Heart right ventricle (tissue), 16 donors: ENCODE data around the gene TWF1. TPM values are rescaled to one million over a fixed set of nuclear protein-coding genes. Genes with fewer than 3 reads are reported as not detected.

ENCODE experiments used
- ATAC-seq, 8 donors: fragments of 200-7000 bp; cut with Tn5 transposase; one replicate each; pipeline ENCODE4 v1.9.1; 2020; ENCODE audit warnings: mild to moderate bottlenecking in 8 of 8, moderate library complexity in 8 of 8, moderate number of reproducible peaks in 1 of 8
- DNase-seq, 2 donors: peaks; one replicate each; pipeline ENCODE4 v3.0.0-alpha.2; 2020
- H3K27ac ChIP-seq, 10 donors: fragments of 200-600 bp; sonication (generic) in 2 of 10; one replicate each; pipeline versions ENCODE4 v1.5.0 to v1.8.0; 2020 to 2022; ENCODE audit warnings: mild to moderate bottlenecking in 3 of 10
- H3K27me3 ChIP-seq, 7 donors: fragments of 200-600 bp; one replicate each; pipeline ENCODE4 v1.8.0; 2021 to 2022; ENCODE audit warnings: mild to moderate bottlenecking in 2 of 7
- H3K36me3 ChIP-seq, 9 donors: fragments of 200-600 bp; sonication (generic) in 1 of 9; one replicate each; pipeline versions ENCODE4 v1.5.0 to v1.8.0; 2020 to 2022; ENCODE audit warnings: mild to moderate bottlenecking in 2 of 9
- H3K4me1 ChIP-seq, 9 donors: fragments of 200-600 bp; sonication (generic) in 1 of 9; one replicate each; pipeline versions ENCODE4 v1.5.0 to v1.8.0; 2020 to 2022; ENCODE audit warnings: mild to moderate bottlenecking in 4 of 9
- H3K4me3 ChIP-seq, 10 donors: fragments of 200-600 bp; sonication (generic) in 2 of 10; one replicate each; pipeline versions ENCODE4 v1.5.0 to v1.8.0; 2020 to 2022; ENCODE audit warnings: mild to moderate bottlenecking in 7 of 10, moderate library complexity in 2 of 10
- H3K9me3 ChIP-seq, 11 donors: fragments of 200-600 bp in 10 of 11; sonication (generic) in 2 of 11; one replicate each; pipeline versions ENCODE4 v1.5.0 to v1.8.0; 2013 to 2022; ENCODE audit warnings: mild to moderate bottlenecking in 2 of 11, control low read depth in 1 of 11, moderate library complexity in 1 of 11
- CTCF ChIP-seq, 9 donors: fragments of 200-600 bp; sonication (generic) in 2 of 9; IDR thresholded peaks; one replicate each; pipeline versions ENCODE4 v1.5.0 to v1.8.0; 2021 to 2022; ENCODE audit warnings: antibody characterized with exemption in 9 of 9, mild to moderate bottlenecking in 5 of 9, moderate library complexity in 1 of 9
- WGBS, 2 donors: extraction: QIAGEN DNeasy Blood & Tissue Kit; methylation state at CpG; one replicate each; pipeline ENCODE4 v1.1.7; 2013; ENCODE audit warnings: inconsistent platforms in 1 of 2; 5-methylcytosine and 5-hydroxymethylcytosine counted together
- intact Hi-C, 10 donors: fragments of 100-400 bp; cut with DNase I; formaldehyde crosslinking; loops; one replicate each; pipeline versions ENCODE4 v1.11.1 to v1.14.2; 2022
- polyA plus RNA-seq, 2 donors: library from polyadenylated mRNA; stranded (reverse); fragments of 200-250 nt; gene quantifications; one replicate each; pipeline ENCODE4 v1.2.3, GENCODE V29; 2013
- total RNA-seq, 10 donors: library from RNA; stranded (reverse); fragmentation: NEBNext Ultra II Directional in 3 of 10; extraction: Animal tissue kit (Norgen Biotek cat#: 25700) in 3 of 10; gene quantifications; one replicate each; pipeline versions ENCODE4 v1.2.1 to v1.2.4, GENCODE V29; 2021 to 2023
- donor health status: Arrhythmogenic right ventricular cardiomyopathy.
- donor health status: ischemic (EF 13 %, LVEDD 7.1; RV severe dilation, severe dysfunction).
- donor health status: healthy with polysubstance abuse.
- donor health status: DM: no; HTN: yes; CAD: no.
- donor health status: DM: no; HTN: no; CAD: no.
- donor health status: ischemic (EF 25% LVEDD 6.9; RV normal size, moderate dysfunction).
- donor health status: ischemic (EF 25% LVEDD 5.7; RV mildly dilated, moderate dysfunction).
- donor health status: healthy.
- donor health status: DM: yes; HTN: yes; CAD: no.
- donor health status: Ischemic cardiomyopathy.
- donor health status: ischemic (EF 35%, LVEDD 5.7; RV mildly dilated, moderate dysfunction).
- donor health status: nonischemic (EF 11% LVEDD 7.7; RV severe dilation, severe dysfunction).
- donor health status: DM: yes; HTN: yes; CAD: no.
- donor health status: PGD.
- donor health status: ischemic (EF 29% LVEDD 5.4; RV normal size, mild dysfunction).
- donor health status: nonischemic (EF 23%, LVEDD 6.1; RV moderate dilation, normal function).

The TWF1 gene
- total and polyA plus RNA-seq, 12 donors, result 8.5 to 21.7 (median 11.1) TPM

GRCh38 chr12:43812926-43813325 lies 6.8 kb upstream of the TWF1 start:
- no peak for DNase-seq
- WGBS, 2 donors, result 88 to 97% methylated on average over 3 to 4 of the region's 4 CpGs

GRCh38 chr12:43812057-43812456 lies 5.9 kb upstream of the TWF1 start:
- intact Hi-C loops, result no loop called here

More at GRCh38 chr12:43812926-43813325, 6.8 kb upstream of the TWF1 start:
- Histone ChIP-seq H3K4me3 (no peak overlapping the region), H3K27me3 (peaks cover 0 to 3% (median 0%) of the 10 kb centered on the region in 7 donors), H3K27ac (no peak overlapping the region), H3K4me1 (peaks cover 0 to 4% (median 0%) of the 10 kb centered on the region in 9 donors), H3K9me3 (no peaks in the 10 kb centered on the region), H3K36me3 (no peaks in the 10 kb centered on the region)
- ATAC-seq, result no peak
- intact Hi-C loops, result no loop called here
- TF ChIP-seq CTCF (IDR thresholded peaks at IDR 0.05), result no peak

GRCh38 chr12:43807386-43807785 lies 1.3 kb upstream of the TWF1 start:
- Histone ChIP-seq H3K27ac (peak overlapping the region in 6 of 10 donors; percentile 94 to 99 (median 98)), H3K4me3 (no peak overlapping the region), H3K9me3 (no peaks in the 10 kb centered on the region), H3K4me1 (peaks cover 0 to 46% (median 24%) of the 10 kb centered on the region in 9 donors), H3K27me3 (no peaks in the 10 kb centered on the region), H3K36me3 (peaks cover 0 to 20% (median 0%) of the 10 kb centered on the region in 9 donors)
- ATAC-seq (no peak), DNase-seq (no peak)
- intact Hi-C loops, result loop anchor here in 6 of 10 donors (2.0 to 10.0 kb wide), 6 partner anchors 27 to 77 kb away; partner anchors contain the start of genes IRAK4 (in 3 of the 6) and PUS7L (in 3 of the 6)
- WGBS, 2 donors, result 87 to 95% methylated on average over 3 of the region's 3 CpGs
- no peak for TF ChIP-seq CTCF (IDR thresholded peaks at IDR 0.05)

More at GRCh38 chr12:43812057-43812456, 5.9 kb upstream of the TWF1 start:
- no peak for ATAC-seq
- peaks cover 0 to 13% (median under 1%) of the 10 kb centered on the region in 9 donors for H3K4me1 ChIP-seq
- H3K9me3 ChIP-seq, result no peaks in the 10 kb centered on the region
- WGBS, 2 donors, result 90% methylated on average over 2 of the region's 2 CpGs
- H3K4me3 ChIP-seq, result no peak overlapping the region
- no peak for DNase-seq
- H3K27me3 ChIP-seq, result peaks cover 0 to 3% (median 0%) of the 10 kb centered on the region in 7 donors
- no peaks in the 10 kb centered on the region for H3K36me3 ChIP-seq
- H3K27ac ChIP-seq, result no peak overlapping the region
- no peak for TF ChIP-seq CTCF (IDR thresholded peaks at IDR 0.05)

GRCh38 chr12:43806737-43807072 lies 588 bp upstream of the TWF1 start:
- no peaks in the 10 kb centered on the region for H3K27me3 ChIP-seq
- WGBS, 2 donors, result 4 to 5% methylated on average over 3 of the region's 3 CpGs
- H3K4me3 ChIP-seq, result peak overlapping the region; percentile 74 to 97 (median 93)
- TF ChIP-seq CTCF (IDR thresholded peaks at IDR 0.05), result no peak
- DNase-seq (no peak), ATAC-seq (no peak)
- H3K36me3 ChIP-seq, result peaks cover 0 to 27% (median 0%) of the 10 kb centered on the region in 9 donors
- intact Hi-C loops, result loop anchor here in 6 of 10 donors (1.0 to 10.0 kb wide), 8 partner anchors 28 to 78 kb away; partner anchors contain the start of genes IRAK4 (in 4 of the 6), PUS7L (in 4 of the 6) and TMEM117 (in 1 of the 6)
- H3K27ac ChIP-seq, result peak overlapping the region; percentile 83 to 99 (median 96)
- no peaks in the 10 kb centered on the region for H3K9me3 ChIP-seq
- H3K4me1 ChIP-seq, result peaks cover 0 to 46% (median 24%) of the 10 kb centered on the region in 9 donors
